GM12864 (cell line): ENCODE measurements around the gene EFR3B.

Source experiments
- DNase-seq: peaks from one replicate; pipeline ENCODE4 v3.0.0-alpha.2; 2011; ENCODE audit warnings: low read depth
- H3K4me3 ChIP-seq: 2 replicates; pipeline ENCODE4 v1.5.1; 2011; ENCODE audit warnings: mild to moderate bottlenecking, low read depth, low read length, control low read depth
- CTCF ChIP-seq: IDR thresholded peaks from 2 replicates; pipeline ENCODE4 v1.5.1; 2011; ENCODE audit warnings: low read depth, mild to moderate bottlenecking, moderate library complexity, low read length, control low read depth, inconsistent platforms; ENCODE audit errors: missing control alignments

Gene EFR3B

DNA sequence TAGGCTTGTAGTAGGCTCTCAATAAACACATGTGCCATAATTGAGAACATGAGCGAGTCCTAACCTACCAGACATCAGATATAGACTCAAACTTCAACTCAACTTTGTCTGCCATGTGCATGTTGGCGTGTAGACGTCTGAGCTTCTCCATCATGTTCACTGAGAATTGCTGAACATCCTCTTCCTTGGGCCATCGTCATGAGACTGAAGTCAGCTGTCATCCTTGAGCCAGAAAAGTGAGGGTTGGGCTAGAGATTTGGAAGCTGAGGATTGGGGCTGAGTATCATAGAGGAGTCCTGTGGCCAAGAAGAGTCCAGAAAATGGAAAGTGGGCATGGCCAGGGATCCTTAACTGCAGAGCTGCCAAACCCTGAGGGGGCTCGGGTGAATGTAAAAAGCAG lies 7.8 kb upstream of the EFR3B start:
- no peak overlapping the region for H3K4me3 ChIP-seq
- no peak for TF ChIP-seq CTCF
- DNase-seq: no peak

GRCh38 chr2:25035537-25036220 lies 6.2 kb upstream of the EFR3B start:
- no peak for TF ChIP-seq CTCF
- DNase-seq: no peak
- no peak overlapping the region for H3K4me3 ChIP-seq

DNA sequence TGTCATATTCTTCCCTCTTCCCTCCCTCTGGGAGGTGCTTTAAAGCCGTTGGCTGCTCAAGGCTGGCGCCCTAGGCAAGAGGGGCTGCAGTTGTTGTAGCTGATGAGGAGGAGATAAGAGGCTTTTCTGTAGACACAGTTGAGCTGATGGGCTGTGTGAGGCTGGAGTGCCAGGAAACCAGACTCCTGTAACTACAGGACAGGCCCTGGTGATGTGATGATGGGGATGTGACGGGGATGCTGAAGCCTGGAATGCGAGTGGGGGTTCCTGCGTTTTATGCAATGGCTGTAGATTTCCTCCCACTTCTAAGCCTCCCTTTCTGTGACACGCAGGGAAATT lies 5.7 kb upstream of the EFR3B start:
- TF ChIP-seq CTCF: no peak
- DNase-seq: no peak
- H3K4me3 ChIP-seq: no peak overlapping the region

DNA sequence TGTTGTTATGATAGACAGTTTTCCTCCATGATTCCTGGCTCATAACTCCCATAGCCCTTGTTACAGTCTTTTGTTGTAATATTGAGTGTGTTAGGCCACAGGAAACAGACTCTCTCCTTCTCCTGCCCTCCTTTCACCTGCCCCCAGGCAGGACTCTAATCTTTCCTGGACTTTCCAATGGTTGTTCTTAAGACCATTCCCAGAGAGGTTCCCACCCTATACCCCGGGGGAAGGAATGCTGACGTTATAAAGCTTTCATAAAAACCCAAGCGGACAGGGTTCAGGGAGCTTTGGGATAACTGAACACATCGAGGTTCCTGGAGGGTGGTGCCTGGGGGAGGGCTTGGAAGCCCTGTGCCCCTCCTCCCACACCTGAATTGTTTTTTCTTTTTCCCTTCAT lies 2.8 kb upstream of the EFR3B start:
- no peak overlapping the region for H3K4me3 ChIP-seq
- no peak for DNase-seq
- no peak for TF ChIP-seq CTCF

- peak; percentile 4 for TF ChIP-seq CTCF
- DNase-seq: no peak
These were observed 459 bp upstream of the EFR3B start for GRCh38 chr2:25041307-25041927.

DNA sequence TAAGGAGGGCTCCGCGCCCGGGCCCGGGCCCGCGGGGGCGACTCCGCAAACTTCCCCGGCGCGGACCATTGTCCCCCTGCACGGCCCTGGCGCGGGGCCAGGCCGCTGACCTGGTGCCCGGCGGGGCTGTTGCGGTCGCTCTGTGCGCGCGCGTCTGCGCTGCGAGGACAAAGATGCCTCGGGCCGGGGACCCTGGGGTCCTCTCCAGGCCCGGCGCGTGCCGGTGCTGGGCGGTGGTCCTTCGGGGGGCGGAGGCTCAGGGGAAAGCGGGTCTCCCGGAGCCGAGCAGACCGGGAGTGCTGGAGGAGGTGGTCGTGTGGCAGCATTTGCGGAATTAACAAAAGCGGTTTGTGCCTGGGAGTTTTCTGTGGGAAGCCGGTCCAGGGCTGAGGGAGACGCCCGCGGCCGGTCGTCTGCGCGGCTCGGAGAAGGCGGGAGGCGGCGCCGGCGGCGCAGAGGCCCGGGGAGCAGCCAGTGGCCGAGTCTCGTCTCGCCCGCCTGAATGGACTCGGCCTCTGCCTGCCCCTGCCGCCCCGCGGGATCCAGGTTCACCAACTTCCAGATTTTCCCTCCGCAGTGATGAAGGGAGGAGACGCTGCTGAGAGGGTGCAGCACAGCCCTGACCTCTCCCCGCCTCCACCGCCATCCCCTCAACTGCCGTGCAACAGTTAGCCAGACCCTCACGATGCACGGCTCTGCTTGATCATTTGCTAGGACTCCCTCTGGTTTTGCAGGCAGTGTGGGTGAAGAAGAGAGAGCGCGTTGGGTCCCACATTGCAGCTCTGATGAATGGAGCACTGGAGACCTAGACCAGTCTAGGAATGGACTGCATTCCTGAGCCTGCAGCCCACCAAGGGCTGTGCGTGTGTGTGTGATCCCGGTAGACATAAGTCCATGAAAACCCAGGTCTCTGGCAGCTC lies 705 bp downstream of the EFR3B start:
- no peak for TF ChIP-seq CTCF
- peak overlapping the region; percentile 63 for H3K4me3 ChIP-seq
- DNase-seq: no peak

More at GRCh38 chr2:25041307-25041927, 459 bp upstream of the EFR3B start:
- H3K4me3 ChIP-seq: peak overlapping the region; percentile 39
